ENCODE measurements around the gene C2CD4D. TPM values are rescaled to one million over a fixed set of nuclear protein-coding genes. Genes with fewer than 3 reads are reported as not detected.

The C2CD4D gene
- total and polyA plus RNA-seq, 2 of the 13 experiments (the other 11 are each of a cell fraction or from before 2014, with no cell fraction given), result not detected

- no peaks in the 10 kb centered on the region; a peak in 2 of 5 replicates for H3K27me3 ChIP-seq (ENCODE audit: control insufficient read depth in 1 of 2, insufficient read depth in 2 of 2, low read length in 2 of 2)
- H3K36me3 ChIP-seq (replicated peaks in 1 of 2; ENCODE audit: control insufficient read depth in 1 of 2, insufficient read depth in 2 of 2, low read length in 2 of 2), result no peaks in the 10 kb centered on the region
- FAIRE-seq (no peak), ATAC-seq (no peak), DNase-seq (ENCODE audit: low spot score) (no peak)
- WGBS (ENCODE audit: low lambda C conversion rate), result 87% methylated on average over 11 of the region's 12 CpGs
- no peak overlapping the region for H2AFZ ChIP-seq (ENCODE audit: low read length)
- CTCF ChIA-PET (ENCODE audit: low intra/inter-chr PET ratio, low total read pairs), result no interaction called here
- H4K20me1 ChIP-seq (ENCODE audit: insufficient read depth, low read length), result no peaks in the 10 kb centered on the region
- in situ Hi-C loops (cut with HindIII; ENCODE audit: extremely low pct_ligation_motif_present, low pct_unique_long_range_greater_than_20kb) (no loop called here), intact Hi-C loops (cut with micrococcal nuclease; ENCODE audit: unreplicated experiment) (no loop called here)
- peaks cover 40% of the 10 kb centered on the region for H3K4me1 ChIP-seq (ENCODE audit: insufficient read depth, low read length)
- TF ChIP-seq, protein P1, sequence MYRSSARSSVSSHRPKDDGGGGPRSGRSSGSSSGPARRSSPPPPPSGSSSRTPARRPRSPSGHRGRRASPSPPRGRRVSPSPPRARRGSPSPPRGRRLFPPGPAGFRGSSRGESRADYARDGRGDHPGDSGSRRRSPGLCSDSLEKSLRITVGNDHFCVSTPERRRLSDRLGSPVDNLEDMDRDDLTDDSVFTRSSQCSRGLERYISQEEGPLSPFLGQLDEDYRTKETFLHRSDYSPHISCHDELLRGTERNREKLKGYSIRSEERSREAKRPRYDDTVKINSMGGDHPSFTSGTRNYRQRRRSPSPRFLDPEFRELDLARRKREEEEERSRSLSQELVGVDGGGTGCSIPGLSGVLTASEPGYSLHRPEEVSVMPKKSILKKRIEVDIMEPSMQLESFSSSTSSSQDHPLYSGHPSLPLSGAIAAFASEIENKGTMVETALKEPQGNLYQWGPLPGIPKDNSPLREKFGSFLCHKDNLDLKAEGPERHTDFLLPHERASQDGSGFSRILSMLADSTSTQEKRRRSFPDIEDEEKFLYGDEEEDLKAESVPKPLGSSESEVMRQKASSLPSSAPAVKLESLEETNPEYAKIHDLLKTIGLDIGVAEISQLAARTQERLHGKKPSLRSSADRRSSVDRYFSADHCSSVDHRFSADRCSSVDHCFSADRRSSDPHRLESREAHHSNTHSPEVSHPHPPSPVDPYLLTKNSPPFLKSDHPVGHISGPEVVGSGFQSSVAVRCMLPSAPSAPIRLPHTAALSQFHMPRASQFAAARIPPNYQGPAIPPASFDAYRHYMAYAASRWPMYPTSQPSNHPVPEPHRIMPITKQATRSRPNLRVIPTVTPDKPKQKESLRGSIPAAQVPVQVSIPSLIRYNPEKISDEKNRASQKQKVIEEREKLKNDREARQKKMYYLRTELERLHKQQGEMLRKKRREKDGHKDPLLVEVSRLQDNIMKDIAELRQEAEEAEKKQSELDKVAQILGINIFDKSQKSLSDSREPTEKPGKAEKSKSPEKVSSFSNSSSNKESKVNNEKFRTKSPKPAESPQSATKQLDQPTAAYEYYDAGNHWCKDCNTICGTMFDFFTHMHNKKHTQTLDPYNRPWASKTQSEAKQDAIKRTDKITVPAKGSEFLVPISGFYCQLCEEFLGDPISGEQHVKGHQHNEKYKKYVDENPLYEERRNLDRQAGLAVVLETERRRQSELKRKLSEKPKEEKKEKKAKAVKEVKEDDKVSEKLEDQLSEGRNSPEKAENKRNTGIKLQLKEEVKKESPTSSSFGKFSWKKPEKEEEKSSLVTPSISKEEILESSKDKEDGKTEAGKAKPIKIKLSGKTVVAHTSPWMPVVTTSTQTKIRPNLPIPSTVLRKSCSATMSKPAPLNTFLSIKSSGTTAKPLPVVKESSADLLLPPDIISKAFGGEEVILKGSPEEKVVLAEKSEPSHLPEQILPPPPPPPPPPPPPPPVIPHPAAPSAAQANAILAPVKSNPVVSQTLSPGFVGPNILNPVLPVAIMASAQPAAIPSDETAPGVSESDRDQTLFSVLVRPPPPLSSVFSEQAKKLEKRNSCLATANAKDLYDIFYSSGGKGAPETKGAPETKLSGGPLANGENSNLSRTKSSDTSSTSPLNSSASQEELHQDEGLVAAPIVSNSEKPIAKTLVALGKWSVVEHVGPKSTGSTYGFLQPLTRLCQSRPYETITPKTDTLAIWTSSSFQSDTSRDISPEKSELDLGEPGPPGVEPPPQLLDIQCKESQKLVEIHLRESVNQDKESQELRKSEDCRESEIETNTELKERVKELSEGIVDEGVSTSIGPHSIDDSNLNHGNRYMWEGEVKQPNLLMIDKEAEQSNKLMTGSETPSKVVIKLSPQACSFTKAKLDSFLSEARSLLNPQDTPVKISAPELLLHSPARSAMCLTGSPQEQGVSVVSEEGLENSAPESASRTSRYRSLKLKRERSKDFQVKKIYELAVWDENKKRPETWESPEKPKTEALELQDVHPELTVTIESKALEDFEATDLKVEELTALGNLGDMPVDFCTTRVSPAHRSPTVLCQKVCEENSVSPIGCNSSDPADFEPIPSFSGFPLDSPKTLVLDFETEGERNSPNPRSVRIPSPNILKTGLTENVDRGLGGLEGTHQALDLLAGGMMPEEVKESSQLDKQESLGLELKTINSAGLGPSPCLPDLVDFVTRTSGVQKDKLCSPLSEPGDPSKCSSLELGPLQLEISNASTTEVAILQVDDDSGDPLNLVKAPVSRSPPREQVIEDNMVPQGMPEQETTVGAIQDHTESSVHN (CRISPR knock-in tag; IDR thresholded peaks at IDR 0.05), result no peak
- TF ChIP-seq, protein P2, sequence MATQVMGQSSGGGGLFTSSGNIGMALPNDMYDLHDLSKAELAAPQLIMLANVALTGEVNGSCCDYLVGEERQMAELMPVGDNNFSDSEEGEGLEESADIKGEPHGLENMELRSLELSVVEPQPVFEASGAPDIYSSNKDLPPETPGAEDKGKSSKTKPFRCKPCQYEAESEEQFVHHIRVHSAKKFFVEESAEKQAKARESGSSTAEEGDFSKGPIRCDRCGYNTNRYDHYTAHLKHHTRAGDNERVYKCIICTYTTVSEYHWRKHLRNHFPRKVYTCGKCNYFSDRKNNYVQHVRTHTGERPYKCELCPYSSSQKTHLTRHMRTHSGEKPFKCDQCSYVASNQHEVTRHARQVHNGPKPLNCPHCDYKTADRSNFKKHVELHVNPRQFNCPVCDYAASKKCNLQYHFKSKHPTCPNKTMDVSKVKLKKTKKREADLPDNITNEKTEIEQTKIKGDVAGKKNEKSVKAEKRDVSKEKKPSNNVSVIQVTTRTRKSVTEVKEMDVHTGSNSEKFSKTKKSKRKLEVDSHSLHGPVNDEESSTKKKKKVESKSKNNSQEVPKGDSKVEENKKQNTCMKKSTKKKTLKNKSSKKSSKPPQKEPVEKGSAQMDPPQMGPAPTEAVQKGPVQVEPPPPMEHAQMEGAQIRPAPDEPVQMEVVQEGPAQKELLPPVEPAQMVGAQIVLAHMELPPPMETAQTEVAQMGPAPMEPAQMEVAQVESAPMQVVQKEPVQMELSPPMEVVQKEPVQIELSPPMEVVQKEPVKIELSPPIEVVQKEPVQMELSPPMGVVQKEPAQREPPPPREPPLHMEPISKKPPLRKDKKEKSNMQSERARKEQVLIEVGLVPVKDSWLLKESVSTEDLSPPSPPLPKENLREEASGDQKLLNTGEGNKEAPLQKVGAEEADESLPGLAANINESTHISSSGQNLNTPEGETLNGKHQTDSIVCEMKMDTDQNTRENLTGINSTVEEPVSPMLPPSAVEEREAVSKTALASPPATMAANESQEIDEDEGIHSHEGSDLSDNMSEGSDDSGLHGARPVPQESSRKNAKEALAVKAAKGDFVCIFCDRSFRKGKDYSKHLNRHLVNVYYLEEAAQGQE (IDR thresholded peaks at IDR 0.05; ENCODE audit: borderline replicate concordance in 1 of 2, low read depth in 1 of 2, low read length in 2 of 2), result peak in 1 of 2 experiments; percentile 53; a peak in 1 of 4 replicates
- TF ChIP-seq ZNF75D (CRISPR knock-in tag; IDR thresholded peaks at IDR 0.05; ENCODE audit: borderline replicate concordance), result no peak
- BruUV-seq (replicated peaks), result no TSS peak
- H3K9me3 ChIP-seq (ENCODE audit: low read length), result no peaks in the 10 kb centered on the region
- no peak overlapping the region for H3K4me3 ChIP-seq (replicated peaks in 1 of 3; ENCODE audit: insufficient read depth in 1 of 3, low read depth in 2 of 3, low read length in 3 of 3)
- no peak overlapping the region for H3K27ac ChIP-seq (ENCODE audit: extremely low read length, insufficient read depth, low read length)
- H3K4me2 ChIP-seq (ENCODE audit: low read depth, low read length), result no peak overlapping the region
- no peaks in the 10 kb centered on the region for H3K79me2 ChIP-seq (ENCODE audit: insufficient read depth, low read length)
- no peak overlapping the region for H3K9ac ChIP-seq (ENCODE audit: insufficient read depth, low read depth, low read length)
- POLR2A ChIA-PET, result interaction anchor here (0.7 kb wide), 1 partner anchor 220 kb away, joined by 3 read pairs; no protein-coding TSS in a partner anchor
Measured at GRCh38 chr1:151828921-151829320, 10.7 kb downstream of the C2CD4D start.

Measured in HepG2 (cell line).